T-cell (primary cell): Measurements from ENCODE around the gene RAX2. TPM values are rescaled to one million over a fixed set of nuclear protein-coding genes. Genes with fewer than 3 reads are reported as not detected.

ENCODE experiments used
- ATAC-seq, 4 experiments: fragments of 200-7000 bp in 3 of 4; fragments of 150-1000 bp in 1 of 4; cut with Tn5 transposase; replicated peaks in 1 of 4; 1 replicate in 3 of 4; 2 replicates in 1 of 4; pipeline ENCODE4 v1.10.0; 2021; ENCODE audit warnings: moderate library complexity in 3 of 4, mild to moderate bottlenecking in 2 of 4, moderate number of reproducible peaks in 1 of 4
- CTCF ChIA-PET, 2 donors: fragments of 300-600 bp; sonication (Branson Sonifier 250); formaldehyde crosslinking; loops; one replicate each; lab custom pipeline; 2022; ENCODE audit warnings: antibody characterized with exemption in 2 of 2; lab: Charles Lee
- POLR2A ChIA-PET, 2 donors: fragments of 300-600 bp; sonication (Branson Sonifier 250); formaldehyde crosslinking; loops; one replicate each; lab custom pipeline; 2022; ENCODE audit warnings: antibody characterized with exemption in 2 of 2; lab: Charles Lee
- DNase-seq, 35 experiments: peaks; one replicate each; pipeline versions ENCODE4 v3.0.0 to v3.0.0-alpha.2; 2013 to 2023
- H3K27ac ChIP-seq: one replicate; pipeline ENCODE4 v1.5.1; 2013; ENCODE audit warnings: low read length
- H3K27me3 ChIP-seq, 2 experiments: replicated peaks in 1 of 2; 1 replicate in 1 of 2; 2 replicates in 1 of 2; pipeline versions ENCODE4 v1.6.1 to v1.7.0; 2013; ENCODE audit warnings: low read length in 1 of 2, mixed read lengths in 1 of 2; ENCODE audit not compliant: control insufficient read depth in 2 of 2, insufficient read depth in 2 of 2; ENCODE audit errors: extremely low read depth in 1 of 2
- H3K36me3 ChIP-seq, 2 donors: 1 replicate in 1 of 2; 2 replicates in 1 of 2; pipeline versions ENCODE4 v1.6.1 to v1.7.0; 2013; ENCODE audit warnings: low read length in 1 of 2; ENCODE audit not compliant: control insufficient read depth in 2 of 2, insufficient read depth in 1 of 2; ENCODE audit errors: extremely low read depth in 1 of 2
- H3K4me1 ChIP-seq, 2 experiments: 1 replicate in 1 of 2; 2 replicates in 1 of 2; pipeline versions ENCODE4 v1.6.1 to v1.7.0; 2013; ENCODE audit warnings: low read length in 2 of 2, mixed read lengths in 1 of 2; ENCODE audit not compliant: insufficient read depth in 2 of 2, control insufficient read depth in 1 of 2; ENCODE audit errors: extremely low read depth in 1 of 2
- H3K4me3 ChIP-seq, 2 donors: 1 replicate in 1 of 2; 2 replicates in 1 of 2; pipeline versions ENCODE4 v1.5.1 to v1.7.0; 2013; ENCODE audit warnings: mild to moderate bottlenecking in 2 of 2, low read length in 1 of 2, moderate library complexity in 1 of 2; ENCODE audit not compliant: control insufficient read depth in 1 of 2; ENCODE audit errors: extremely low read depth in 1 of 2
- H3K9me3 ChIP-seq: 2 replicates; pipeline ENCODE4 v1.7.0; 2013
- H3K27ac Mint-ChIP-seq, 2 donors: one replicate each; pipeline ENCODE4 v1.8.0; 2020 to 2021; ENCODE audit warnings: mild to moderate bottlenecking in 2 of 2, mixed read lengths in 2 of 2
- H3K27me3 Mint-ChIP-seq, 2 donors: one replicate each; pipeline ENCODE4 v1.8.0; 2021 to 2022; ENCODE audit warnings: mixed read lengths in 2 of 2
- H3K36me3 Mint-ChIP-seq: one replicate; pipeline ENCODE4 v1.8.0; 2021; ENCODE audit warnings: mixed read lengths
- H3K4me1 Mint-ChIP-seq, 3 donors: one replicate each; pipeline ENCODE4 v1.8.0; 2020 to 2022; ENCODE audit warnings: mixed read lengths in 3 of 3, mild to moderate bottlenecking in 1 of 3
- H3K4me3 Mint-ChIP-seq, 3 donors: one replicate each; pipeline ENCODE4 v1.8.0; 2020 to 2022; ENCODE audit warnings: mild to moderate bottlenecking in 3 of 3, mixed read lengths in 3 of 3, moderate library complexity in 3 of 3
- H3K9me3 Mint-ChIP-seq, 3 donors: one replicate each; pipeline ENCODE4 v1.8.0; 2020 to 2022; ENCODE audit warnings: mixed read lengths in 3 of 3
- WGBS: methylation state at CpG from one replicate; pipeline ENCODE4 v1.1.5; 2013; ENCODE audit warnings: missing lambda C conversion rate; ENCODE audit not compliant: insufficient coverage; 5-methylcytosine and 5-hydroxymethylcytosine counted together
- total RNA-seq, 35 experiments: library from RNA in 6 of 35; stranded (reverse) in 6 of 35; fragments of 120-200 nt in 1 of 35; gene quantifications; one replicate each; pipeline versions ENCODE4 v1.2.1 to v1.2.4 and lab custom pipeline; 2013 to 2026

Gene RAX2
- total RNA-seq, 5 donors from 2014 or later (not counting 1 experiment from before 2014, with no cell fraction given), result not detected

DNA sequence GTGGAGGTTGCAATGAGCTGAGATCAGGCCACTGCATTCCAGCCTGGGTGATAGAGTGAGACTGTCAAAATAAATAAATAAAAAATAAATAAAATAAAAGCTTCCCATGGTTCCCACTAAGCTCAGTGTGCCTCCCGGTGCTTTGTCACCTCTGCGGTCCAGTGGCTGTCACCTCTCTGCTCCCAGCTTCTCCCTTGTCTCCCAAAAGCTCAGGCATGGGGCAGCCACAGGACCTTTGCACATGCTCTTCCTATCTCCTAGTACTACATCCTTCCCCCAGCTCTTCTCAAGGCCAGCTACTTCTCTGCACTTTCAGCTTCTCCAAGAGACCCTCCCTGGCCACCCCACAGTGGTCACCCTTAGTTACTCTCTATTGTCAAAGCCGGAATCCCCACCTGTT, 21.8 kb upstream of the RAX2 start:
- no peaks in the 10 kb centered on the region for H3K27me3 ChIP-seq
- Mint-ChIP-seq H3K9me3 (peaks cover 3 to 15% (median 7%) of the 10 kb centered on the region in 3 donors), H3K36me3 (peaks cover 7% of the 10 kb centered on the region), H3K27me3 (no peaks in the 10 kb centered on the region), H3K4me1 (peaks cover 13 to 21% (median 13%) of the 10 kb centered on the region in 3 donors), H3K4me3 (peak overlapping the region in 1 of 3 donors; percentile 4), H3K27ac (no peak overlapping the region)
- H3K4me1 ChIP-seq, result peaks cover 6 to 38% of the 10 kb centered on the region in 2 experiments
- no peak overlapping the region for H3K4me3 ChIP-seq
- 92% methylated on average over 3 of the region's 3 CpGs for WGBS
- peaks cover 0 to 3% of the 10 kb centered on the region in 2 donors for H3K36me3 ChIP-seq
- no peak for ATAC-seq
- ChIA-PET CTCF (no interaction called here), POLR2A (no interaction called here)
- DNase-seq, result no peak
- H3K9me3 ChIP-seq, result no peaks in the 10 kb centered on the region
- H3K27ac ChIP-seq, result no peak overlapping the region

DNA sequence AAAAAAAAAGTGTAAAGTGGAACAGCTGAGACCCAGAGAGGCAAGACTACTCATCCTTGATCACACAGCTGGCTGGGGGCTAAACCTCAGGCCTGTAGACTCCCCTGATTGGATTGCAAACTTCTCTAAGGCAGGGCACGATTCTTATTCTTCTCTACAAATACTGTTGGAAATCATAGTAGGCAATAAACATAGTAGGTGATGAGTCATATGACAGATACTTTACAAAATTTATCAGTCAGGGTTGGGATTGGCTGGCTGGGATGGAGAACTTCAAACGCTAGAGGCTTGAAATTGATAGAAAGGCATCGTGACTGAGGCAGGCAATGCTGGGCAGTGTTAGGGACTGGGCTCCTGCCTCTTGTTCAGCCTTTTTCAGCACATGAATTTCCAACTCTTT, 20.1 kb upstream of the RAX2 start:
- WGBS, result no CpG with 5 or more reads among the region's 3 CpGs
- H3K27ac Mint-ChIP-seq, result no peak overlapping the region
- H3K9me3 Mint-ChIP-seq, result peaks cover 3 to 15% (median 7%) of the 10 kb centered on the region in 3 donors
- Histone ChIP-seq H3K4me3 (no peak overlapping the region), H3K27me3 (no peaks in the 10 kb centered on the region), H3K36me3 (peaks cover 0 to 3% of the 10 kb centered on the region in 2 donors), H3K4me1 (peaks cover 0 to 30% of the 10 kb centered on the region in 2 experiments), H3K27ac (no peak overlapping the region), H3K9me3 (no peaks in the 10 kb centered on the region)
- H3K4me1 Mint-ChIP-seq, result peaks cover 5 to 17% (median 9%) of the 10 kb centered on the region in 3 donors
- ATAC-seq (no peak), DNase-seq (no peak)
- POLR2A ChIA-PET, result no interaction called here
- CTCF ChIA-PET, result no interaction called here
- H3K27me3 Mint-ChIP-seq, result no peaks in the 10 kb centered on the region
- H3K36me3 Mint-ChIP-seq, result peaks cover 7% of the 10 kb centered on the region
- no peak overlapping the region for H3K4me3 Mint-ChIP-seq

- Mint-ChIP-seq H3K4me1 (peaks cover 5 to 19% (median 9%) of the 10 kb centered on the region in 3 donors), H3K9me3 (peaks cover 0 to 6% (median 0%) of the 10 kb centered on the region in 3 donors), H3K27me3 (no peaks in the 10 kb centered on the region), H3K27ac (no peak overlapping the region), H3K36me3 (peaks cover 2% of the 10 kb centered on the region), H3K4me3 (no peak overlapping the region)
- ATAC-seq (no peak), DNase-seq (no peak)
- Histone ChIP-seq H3K4me3 (no peak overlapping the region), H3K9me3 (no peaks in the 10 kb centered on the region), H3K27ac (no peak overlapping the region), H3K27me3 (no peaks in the 10 kb centered on the region), H3K36me3 (peaks cover 0 to 3% of the 10 kb centered on the region in 2 donors), H3K4me1 (peaks cover 3 to 37% of the 10 kb centered on the region in 2 experiments)
- ChIA-PET CTCF (no interaction called here), POLR2A (no interaction called here)
- 84% methylated on average over 5 of the region's 7 CpGs for WGBS
These were observed 18.9 kb upstream of the RAX2 start for GRCh38 chr19:3790941-3791340.

GRCh38 chr19:3790209-3790734, 18.2 kb upstream of the RAX2 start:
- Mint-ChIP-seq H3K4me3 (no peak overlapping the region), H3K4me1 (peaks cover 5 to 23% (median 11%) of the 10 kb centered on the region in 3 donors), H3K9me3 (peaks cover 0 to 6% (median 0%) of the 10 kb centered on the region in 3 donors), H3K27ac (peak overlapping the region in 1 of 2 donors; percentile 68), H3K36me3 (peaks cover 2% of the 10 kb centered on the region), H3K27me3 (no peaks in the 10 kb centered on the region)
- ATAC-seq, result no peak
- H3K27ac ChIP-seq, result no peak overlapping the region
- no peak overlapping the region for H3K4me3 ChIP-seq
- H3K9me3 ChIP-seq, result no peaks in the 10 kb centered on the region
- peaks cover 3 to 41% of the 10 kb centered on the region in 2 experiments for H3K4me1 ChIP-seq
- peaks cover 0 to 3% of the 10 kb centered on the region in 2 donors for H3K36me3 ChIP-seq
- DNase-seq, result no peak
- POLR2A ChIA-PET, result no interaction called here
- 95% methylated on average over 5 of the region's 6 CpGs for WGBS
- CTCF ChIA-PET, result interaction anchor here in 1 of 2 donors (0.6 kb wide), 2 partner anchors 81 to 210 kb away, joined by 4 to 6 read pairs; no protein-coding TSS in a partner anchor
- H3K27me3 ChIP-seq, result no peaks in the 10 kb centered on the region

- peak overlapping the region in 1 of 3 donors; percentile 23 for H3K4me3 Mint-ChIP-seq
- peaks cover 0 to 6% (median 0%) of the 10 kb centered on the region in 3 donors for H3K9me3 Mint-ChIP-seq
- H3K36me3 ChIP-seq, result peaks cover 0 to 2% of the 10 kb centered on the region in 2 donors
- DNase-seq, result peak in 18 of 35 experiments; percentile 18 to 69 (median 34)
- CTCF ChIA-PET, result interaction anchor here in 1 of 2 donors (0.6 to 1.1 kb wide), 2 partner anchors 27 to 80 kb away, joined by 4 to 5 read pairs; partner anchors contain the start of gene MRPL54
- 57% methylated on average over 9 of the region's 16 CpGs for WGBS
- peak overlapping the region; percentile 56 to 79 for H3K27ac Mint-ChIP-seq
- no peak overlapping the region for H3K4me3 ChIP-seq
- H3K36me3 Mint-ChIP-seq, result peaks cover 2% of the 10 kb centered on the region
- peak overlapping the region; percentile 40 for H3K27ac ChIP-seq
- peaks cover 6 to 51% of the 10 kb centered on the region in 2 experiments for H3K4me1 ChIP-seq
- POLR2A ChIA-PET, result no interaction called here
- peaks cover 0 to 6% of the 10 kb centered on the region in 2 experiments for H3K27me3 ChIP-seq
- H3K9me3 ChIP-seq, result no peaks in the 10 kb centered on the region
- no peaks in the 10 kb centered on the region for H3K27me3 Mint-ChIP-seq
- H3K4me1 Mint-ChIP-seq, result peaks cover 6 to 32% (median 19%) of the 10 kb centered on the region in 3 donors
- ATAC-seq, result peak in 2 of 4 experiments; percentile 19 to 48
These were observed 17.2 kb upstream of the RAX2 start for GRCh38 chr19:3788996-3789778.
